HepG2 (cell line): Measurements from ENCODE around the gene TRIM15. TPM values are rescaled to one million over a fixed set of nuclear protein-coding genes. Genes with fewer than 3 reads are reported as not detected.

Experiments
- ATAC-seq: fragments of 200-7000 bp; cut with Tn5 transposase; 3 replicates; pipeline ENCODE4 v1.9.1; 2020; ENCODE audit warnings: mild to moderate bottlenecking, moderate library complexity
- BruUV-seq: library from RNA; stranded (reverse); fragments of 400-500 nt; replicated peaks from 2 replicates; lab custom pipeline; 2021; lab: Mats Ljungman, UMichigan
- CTCF ChIA-PET: fragments of 300-600 bp; formaldehyde crosslinking; extraction: SDS; loops from one replicate; lab custom pipeline; 2021; ENCODE audit warnings: low total read pairs, inconsistent platforms, low intra/inter-chr PET ratio; lab: Yijun Ruan, JAX
- POLR2A ChIA-PET: fragments of 350-600 bp; sonication (Branson Sonifier 250); formaldehyde crosslinking; loops from one replicate; lab custom pipeline; 2020; ENCODE audit warnings: antibody characterized with exemption, inconsistent platforms; lab: Yijun Ruan, JAX
- DNase-seq: peaks from one replicate; pipeline ENCODE4 v3.0.0-alpha.2; 2015; ENCODE audit warnings: low spot score
- FAIRE-seq: peaks from 3 replicates; lab custom pipeline; 2011; peaks lifted over from hg19 to GRCh38; lab: Jason Lieb, UNC
- H2AFZ ChIP-seq: one replicate; pipeline ENCODE4 v1.6.1; 2011; ENCODE audit warnings: low read length, inconsistent platforms
- H3K27ac ChIP-seq: fragments of 300-600 bp; 3 replicates; pipeline ENCODE4 v1.8.0; 2011; ENCODE audit warnings: mixed run types, mild to moderate bottlenecking, mixed read lengths, low read length, inconsistent platforms; ENCODE audit not compliant: insufficient read depth; ENCODE audit errors: extremely low read length
- H3K27me3 ChIP-seq, 2 experiments: fragments of 200-600 bp in 1 of 2; 2 replicates in 1 of 2; 3 replicates in 1 of 2; pipeline versions ENCODE4 v1.6.0 to v1.8.0; 2011; ENCODE audit warnings: low read length in 2 of 2, mild to moderate bottlenecking in 2 of 2, moderate library complexity in 2 of 2, inconsistent platforms in 1 of 2; ENCODE audit not compliant: insufficient read depth in 2 of 2, control insufficient read depth in 1 of 2
- H3K36me3 ChIP-seq, 2 experiments: fragments of 200-600 bp in 1 of 2; replicated peaks in 1 of 2; 2 replicates in 1 of 2; 3 replicates in 1 of 2; pipeline versions ENCODE4 v1.5.1 to v1.8.0; 2011; ENCODE audit warnings: low read length in 2 of 2, inconsistent platforms in 1 of 2; ENCODE audit not compliant: insufficient read depth in 2 of 2, control insufficient read depth in 1 of 2
- H3K4me1 ChIP-seq: 2 replicates; pipeline ENCODE4 v1.5.1; 2012; ENCODE audit warnings: low read length, inconsistent platforms; ENCODE audit not compliant: insufficient read depth
- H3K4me2 ChIP-seq: 2 replicates; pipeline ENCODE4 v1.6.0; 2011; ENCODE audit warnings: low read depth, low read length, inconsistent platforms
- H3K4me3 ChIP-seq, 3 experiments: fragments of 200-600 bp in 1 of 3; sonication (generic), shearing (Covaris generic) in 1 of 3; replicated peaks in 1 of 3; 2 replicates each; pipeline ENCODE4 v1.5.1; 2011 to 2016; ENCODE audit warnings: low read length in 3 of 3, inconsistent platforms in 2 of 3, low read depth in 2 of 3, mild to moderate bottlenecking in 2 of 3, control low read depth in 1 of 3, mixed read lengths in 1 of 3; ENCODE audit not compliant: insufficient read depth in 1 of 3
- H3K79me2 ChIP-seq: one replicate; pipeline ENCODE4 v1.6.1; 2011; ENCODE audit warnings: low read length, inconsistent platforms; ENCODE audit not compliant: insufficient read depth
- H3K9ac ChIP-seq: 2 replicates; pipeline ENCODE4 v1.6.0; 2011; ENCODE audit warnings: mild to moderate bottlenecking, low read depth, low read length, inconsistent platforms; ENCODE audit not compliant: insufficient read depth
- H3K9me3 ChIP-seq: 2 replicates; pipeline ENCODE4 v1.5.1; 2012; ENCODE audit warnings: mild to moderate bottlenecking, low read length
- H4K20me1 ChIP-seq: 2 replicates; pipeline ENCODE4 v1.6.0; 2011; ENCODE audit warnings: inconsistent platforms, mild to moderate bottlenecking, low read length, moderate library complexity; ENCODE audit not compliant: insufficient read depth
- E2F5 ChIP-seq: sonication (generic); formaldehyde crosslinking; conservative IDR thresholded peaks from 2 replicates; pipeline ENCODE4 v1.4.0; 2020; ENCODE audit warnings: missing genetic modification reagents
- HIC2 ChIP-seq: sonication (generic); formaldehyde crosslinking; IDR thresholded peaks from 2 replicates; pipeline ENCODE4 v1.9.0; 2022; ENCODE audit warnings: low read depth, missing genetic modification reagents
- MLXIP ChIP-seq: sonication (generic); formaldehyde crosslinking; IDR thresholded peaks from 2 replicates; pipeline ENCODE4 v1.9.0; 2021; ENCODE audit warnings: missing genetic modification reagents, borderline replicate concordance
- MXI1 ChIP-seq: IDR thresholded peaks from 3 replicates; pipeline ENCODE4 v1.6.1; 2012; ENCODE audit warnings: low read depth, low read length, inconsistent platforms, borderline replicate concordance
- NCOR1 ChIP-seq: fragments of 200-600 bp; sonication (generic); IDR thresholded peaks from 2 replicates; pipeline ENCODE4 v1.7.0; 2017; ENCODE audit warnings: antibody characterized with exemption, low read length, borderline replicate concordance
- SNAPC2 ChIP-seq: sonication (generic); formaldehyde crosslinking; IDR thresholded peaks from 2 replicates; pipeline ENCODE4 v1.8.1; 2022; ENCODE audit warnings: mild to moderate bottlenecking, missing genetic modification reagents
- SRSF9 ChIP-seq: fragments of 200-400 bp; formaldehyde crosslinking; IDR thresholded peaks from 2 replicates; pipeline ENCODE4 v1.6.1; 2018; ENCODE audit warnings: borderline replicate concordance, mild to moderate bottlenecking, low read depth, low read length; ENCODE audit not compliant: insufficient read depth, poor library complexity, severe bottlenecking
- TFDP1 ChIP-seq: IDR thresholded peaks from 2 replicates; pipeline ENCODE4 v1.6.1; 2016; ENCODE audit warnings: missing compliant biosample characterization, missing genetic modification reagents, borderline replicate concordance
- THAP8 ChIP-seq: sonication (generic); formaldehyde crosslinking; IDR thresholded peaks from 2 replicates; pipeline ENCODE4 v1.5.1; 2020; ENCODE audit warnings: missing genetic modification reagents, mild to moderate bottlenecking, borderline replicate concordance
- TMF1 ChIP-seq: sonication (generic); formaldehyde crosslinking; IDR thresholded peaks from 2 replicates; pipeline ENCODE4 v1.8.1; 2022; ENCODE audit warnings: low read depth, missing genetic modification reagents
- WGBS: methylation state at CpG from one replicate; pipeline ENCODE4 v1.1.6; 2017; ENCODE audit warnings: low lambda C conversion rate; 5-methylcytosine and 5-hydroxymethylcytosine counted together
- in situ Hi-C: cut with HindIII; loops from 2 replicates; pipeline ENCODE4 v1.10.0; 2017; ENCODE audit warnings: low pct_unique_long_range_greater_than_20kb; ENCODE audit not compliant: extremely low pct_ligation_motif_present
- intact Hi-C: fragments of 100-400 bp; cut with micrococcal nuclease; formaldehyde crosslinking; loops from one replicate; pipeline ENCODE4 v1.10.0; 2022; ENCODE audit not compliant: unreplicated experiment
- polyA plus RNA-seq, 8 experiments: library from polyadenylated mRNA; depleted of rRNA in 3 of 8; stranded (reverse) in 7 of 8; unstranded in 1 of 8; fragments of >200 nt; fragmentation: Illumina TruSeq in 4 of 8; extraction: Trizol in 4 of 8; gene quantifications; 2 replicates each; pipeline versions ENCODE4 v1.2.1 to v1.2.3, GENCODE V29; 2011 to 2016; ENCODE audit warnings: low read depth in 4 of 8, missing spikeins in 1 of 8, mixed read lengths in 1 of 8; ENCODE audit not compliant: insufficient read depth in 1 of 8
- total RNA-seq, 5 experiments: library from RNA; depleted of rRNA; stranded (reverse); fragments of >200 nt; fragmentation: Illumina TruSeq; extraction: Trizol; gene quantifications; 2 replicates each; pipeline ENCODE4 v1.2.3, GENCODE V29; 2016; ENCODE audit warnings: low read depth in 1 of 5

TRIM15 gene
- total and polyA plus RNA-seq, 2 of the 13 experiments (the other 11 are each of a cell fraction or from before 2014, with no cell fraction given) = 35.1 to 38.2 TPM

GRCh38 chr6:30212865-30213666 lies 49.7 kb downstream of the TRIM15 start, which contains the start of gene TRIM26:
TRIM26 (minus strand) TSS chr6:30213406; CDS start chr6:30199103, 14,303 bp downstream.
- Histone ChIP-seq H3K36me3 (0 out of 5 replicates have a peak, but pooled peaks cover 0 to 4% of the 10 kb centered on the region in 2 experiments), H3K79me2 (peaks cover 51% of the 10 kb centered on the region), H3K27me3 (peaks cover 0 to 2% of the 10 kb centered on the region in 2 experiments; a peak in 1 of 5 replicates), H3K9ac (peak within 1 kb of the TSS; percentile 94), H3K4me2 (peak within 1 kb of the TSS; percentile 99), H4K20me1 (no peaks in the 10 kb centered on the region), H3K27ac (peak within 1 kb of the TSS; percentile 93), H3K4me3 (peak within 1 kb of the TSS; percentile 92 to 99 (median 95)), H3K9me3 (no peaks in the 10 kb centered on the region), H3K4me1 (peaks cover 50% of the 10 kb centered on the region), H2AFZ (peak within 1 kb of the TSS; percentile 68)
- in situ Hi-C loops = no loop called here
- CTCF ChIA-PET = no interaction called here
- ATAC-seq = peak; percentile 94
- intact Hi-C loops = no loop called here
- peak; percentile 97 for DNase-seq
- POLR2A ChIA-PET = interaction anchor here (0.7 to 2.6 kb wide), 14 partner anchors 8 to 358 kb away, joined by 3 to 20 read pairs (median 3); partner anchors contain the start of genes ABCF1, POLR1H, PPP1R11 and TRIM39
- FAIRE-seq = peak; percentile 82
- BruUV-seq = no TSS peak
- under 1% methylated on average over 52 of the region's 59 CpGs for WGBS
- TF ChIP-seq TMF1 (CRISPR knock-in tag) (0 out of 2 replicates have a peak, but pooled peaks have one; percentile 46), THAP8 (CRISPR knock-in tag) (0 out of 2 replicates have a peak, but pooled peaks have one; percentile 89), HIC2 (CRISPR knock-in tag) (peak; percentile 10; the same call in 1 of the 2 replicates), TFDP1 (peak; percentile 81; the same call in 1 of the 2 replicates), E2F5 (0 out of 2 replicates have a peak, but pooled peaks have one; percentile 32), SNAPC2 (CRISPR knock-in tag) (peak; percentile 91), NCOR1 (peak; percentile 13; the same call in 1 of the 2 replicates), SRSF9 (no peak), MXI1 (peak; percentile 91; the same call in 2 of the 3 replicates), MLXIP (CRISPR knock-in tag) (peak; percentile 81; the same call in 1 of the 2 replicates)
